ENCODE results near the gene MTG1. TPM values are rescaled to one million over a fixed set of nuclear protein-coding genes. Genes with fewer than 3 reads are reported as not detected.

Gene MTG1, protein sequence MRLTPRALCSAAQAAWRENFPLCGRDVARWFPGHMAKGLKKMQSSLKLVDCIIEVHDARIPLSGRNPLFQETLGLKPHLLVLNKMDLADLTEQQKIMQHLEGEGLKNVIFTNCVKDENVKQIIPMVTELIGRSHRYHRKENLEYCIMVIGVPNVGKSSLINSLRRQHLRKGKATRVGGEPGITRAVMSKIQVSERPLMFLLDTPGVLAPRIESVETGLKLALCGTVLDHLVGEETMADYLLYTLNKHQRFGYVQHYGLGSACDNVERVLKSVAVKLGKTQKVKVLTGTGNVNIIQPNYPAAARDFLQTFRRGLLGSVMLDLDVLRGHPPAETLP
- polyA plus RNA-seq (2013, experiment 1 of 2; ENCODE audit: insufficient read length) = 32.5 TPM
- polyA plus RNA-seq (2013, experiment 2 of 2; ENCODE audit: insufficient read length) = 29.3 TPM

DNA sequence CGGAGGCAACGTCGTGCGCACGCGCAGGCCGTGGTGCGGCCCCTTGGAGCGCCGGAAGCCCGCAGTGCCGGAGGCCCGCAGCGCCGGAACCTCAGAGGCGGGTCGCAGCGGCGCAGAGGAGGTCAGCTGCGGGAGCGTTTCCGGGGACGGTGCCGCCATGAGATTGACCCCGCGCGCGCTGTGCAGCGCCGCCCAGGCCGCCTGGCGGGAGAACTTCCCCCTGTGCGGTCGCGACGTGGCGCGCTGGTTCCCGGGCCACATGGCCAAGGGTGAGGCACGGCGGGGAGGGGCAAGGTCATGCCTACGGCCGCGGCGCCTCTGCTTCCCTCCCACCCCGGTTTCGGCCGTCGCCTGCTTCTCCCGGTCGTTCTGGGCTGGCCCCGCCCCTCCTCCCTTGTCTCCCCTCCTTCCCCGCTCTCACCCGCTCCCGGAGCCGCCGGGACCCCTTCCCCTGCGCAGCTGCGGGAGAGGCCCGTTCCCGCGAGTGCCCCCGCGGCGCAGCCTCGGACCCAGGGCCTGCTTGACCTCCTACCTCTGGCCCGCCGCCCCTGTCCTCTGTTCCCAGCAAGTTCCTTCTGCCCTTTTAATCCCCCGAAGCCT is at the start of gene MTG1:
MTG1 (plus strand) TSS at position 94 of the 600 bp plus-strand sequence; CDS start at position 158, 64 bp downstream.
- peak; percentile 93 for DNase-seq

DNA sequence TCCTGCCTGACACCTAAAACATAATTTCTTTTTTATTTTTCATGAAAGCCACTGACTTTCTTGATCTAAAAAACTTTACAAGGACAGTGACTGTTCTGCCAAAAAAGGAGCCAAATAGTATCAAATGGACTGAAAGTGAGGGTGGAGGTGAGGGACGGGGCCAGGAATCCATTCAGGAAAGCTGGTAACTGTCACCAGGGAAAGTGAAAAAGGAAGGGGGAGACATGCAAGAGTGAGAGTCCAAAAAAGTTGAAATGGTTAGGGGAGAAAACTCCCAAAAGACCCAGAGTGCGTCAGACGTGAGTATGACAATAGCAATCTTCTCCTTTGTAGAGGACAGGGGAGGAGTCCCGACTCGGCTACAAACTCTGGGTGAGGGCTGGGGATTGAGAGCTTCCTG is 49.7 kb upstream of the MTG1 start:
- DNase-seq = no peak

- DNase-seq = no peak
Measured at GRCh38 chr10:133346413-133346812, 47.5 kb upstream of the MTG1 start.

DNA sequence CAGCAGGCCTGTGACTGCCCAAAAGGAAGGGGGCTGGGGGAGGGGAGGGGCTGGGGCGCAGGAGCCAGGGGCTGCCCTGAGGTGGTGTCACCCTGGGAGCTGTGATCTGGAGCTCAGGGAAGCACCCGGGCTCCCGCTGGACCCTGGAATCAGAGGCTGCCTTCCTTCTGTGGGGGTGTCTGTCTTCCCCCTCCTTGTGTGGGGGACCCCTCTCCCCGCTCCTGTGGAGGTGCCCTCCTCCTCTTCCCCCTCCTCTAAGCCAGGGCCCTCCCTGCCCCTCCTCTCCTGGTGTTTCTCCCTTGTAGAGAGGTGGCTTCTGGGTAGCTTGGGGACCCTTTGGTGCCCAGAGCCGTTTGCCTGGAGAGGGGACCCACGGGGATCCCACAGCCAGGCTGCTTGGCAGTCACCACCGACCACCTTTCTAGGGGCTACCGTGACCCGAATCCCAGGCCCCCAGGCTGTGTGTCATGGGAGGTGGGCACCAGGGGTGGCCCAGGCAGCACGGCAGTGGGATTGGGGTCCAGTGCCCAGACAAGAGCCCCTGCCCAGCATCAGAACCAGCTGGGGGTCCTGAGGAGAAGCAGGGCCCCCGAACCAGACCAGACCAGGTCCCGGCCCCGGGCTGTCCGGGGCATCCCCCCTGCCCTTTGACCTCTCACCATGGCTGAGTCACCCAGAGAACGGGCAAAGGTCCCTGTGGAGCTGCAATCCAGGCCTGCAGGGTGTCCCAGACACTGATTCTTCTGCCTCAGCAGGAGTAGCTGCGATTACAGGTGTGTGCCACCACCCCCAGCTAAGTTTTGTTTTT is 46.0 kb upstream of the MTG1 start:
- DNase-seq = no peak

DNA sequence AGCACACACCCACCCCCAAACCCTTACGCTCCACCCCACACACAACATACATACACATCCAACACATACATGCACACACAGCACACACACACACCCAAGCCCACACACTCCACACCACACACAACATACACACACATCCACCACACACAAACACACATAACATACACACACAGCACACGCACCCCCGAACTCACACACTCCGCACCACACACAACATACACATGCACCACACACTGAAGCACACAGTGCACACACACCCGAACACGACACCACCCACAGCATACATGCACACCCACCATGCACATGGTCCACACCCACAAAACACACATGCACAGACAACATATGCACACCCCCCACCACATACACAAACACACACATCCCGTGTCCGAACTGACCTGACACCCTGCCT is 44.8 kb upstream of the MTG1 start:
- DNase-seq = no peak

- DNase-seq = no peak
Measured at GRCh38 chr10:133349577-133350011, 44.4 kb upstream of the MTG1 start.

GRCh38 chr10:133350283-133350949 is 43.5 kb upstream of the MTG1 start:
- DNase-seq = no peak

GRCh38 chr10:133350950-133351329 is 43.0 kb upstream of the MTG1 start:
- DNase-seq = no peak

GRCh38 chr10:133351408-133352318 is 42.3 kb upstream of the MTG1 start:
- no peak for DNase-seq

GRCh38 chr10:133353202-133353959 is 40.6 kb upstream of the MTG1 start:
- no peak for DNase-seq

DNA sequence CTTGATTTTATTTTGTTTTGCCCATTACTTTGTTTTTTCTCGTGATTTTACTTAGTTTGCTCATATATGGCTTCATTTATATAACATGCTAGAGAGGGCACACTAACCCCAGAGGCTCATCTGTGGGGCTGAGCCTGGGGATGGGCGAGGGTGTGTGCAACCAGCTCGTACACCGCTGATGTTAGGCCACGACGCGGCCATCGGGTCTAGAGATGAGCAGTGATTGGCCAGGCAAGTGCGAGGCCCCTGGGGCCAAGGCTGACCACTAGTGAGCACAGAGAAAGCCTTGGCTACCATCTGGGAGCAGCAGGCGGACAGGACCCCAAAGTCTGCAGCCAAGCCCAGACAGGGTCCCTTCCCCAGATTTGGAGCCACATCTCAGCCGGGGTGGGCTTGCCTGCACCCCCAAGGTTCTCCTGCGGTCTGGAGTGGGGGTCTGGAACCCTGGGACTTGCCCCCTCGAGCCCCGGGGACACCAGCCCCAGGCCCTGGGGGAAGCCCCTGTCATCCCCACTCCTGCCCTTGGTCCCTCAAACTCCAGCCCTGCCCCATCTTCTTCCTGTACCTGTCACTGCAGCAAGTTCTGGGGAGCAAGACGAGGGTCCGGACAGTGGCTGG is 39.9 kb upstream of the MTG1 start:
- DNase-seq = no peak

DNA sequence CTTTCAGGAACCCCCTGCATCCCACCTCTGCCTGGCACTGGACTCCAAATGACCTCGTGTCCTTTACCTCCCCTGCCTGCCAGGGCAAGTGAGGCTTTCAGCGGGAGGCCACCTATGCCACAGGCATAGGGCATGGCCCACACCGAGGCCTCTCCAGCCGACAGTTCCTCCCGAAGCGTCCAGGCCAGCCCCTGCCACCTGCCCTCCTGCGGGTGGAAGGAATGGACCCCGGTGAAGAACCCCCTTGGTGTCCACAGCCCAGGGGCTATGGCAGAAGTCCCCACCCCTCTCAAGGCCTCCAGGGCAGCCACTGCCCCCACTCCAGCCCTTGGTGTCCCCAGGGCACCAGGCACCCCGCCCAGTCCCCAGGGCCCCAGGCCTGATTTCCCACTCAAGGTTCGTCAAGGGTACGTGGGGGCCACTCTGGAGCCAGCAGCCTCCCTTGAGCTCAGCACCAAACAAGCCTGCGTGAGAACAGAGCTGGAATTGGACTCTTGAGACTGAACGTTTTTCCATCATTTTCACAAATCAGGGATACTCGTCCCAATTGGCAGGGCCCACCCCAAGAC is 39.2 kb upstream of the MTG1 start:
- no peak for DNase-seq

GRCh38 chr10:133355266-133355665 is 38.7 kb upstream of the MTG1 start:
- DNase-seq = no peak

DNA sequence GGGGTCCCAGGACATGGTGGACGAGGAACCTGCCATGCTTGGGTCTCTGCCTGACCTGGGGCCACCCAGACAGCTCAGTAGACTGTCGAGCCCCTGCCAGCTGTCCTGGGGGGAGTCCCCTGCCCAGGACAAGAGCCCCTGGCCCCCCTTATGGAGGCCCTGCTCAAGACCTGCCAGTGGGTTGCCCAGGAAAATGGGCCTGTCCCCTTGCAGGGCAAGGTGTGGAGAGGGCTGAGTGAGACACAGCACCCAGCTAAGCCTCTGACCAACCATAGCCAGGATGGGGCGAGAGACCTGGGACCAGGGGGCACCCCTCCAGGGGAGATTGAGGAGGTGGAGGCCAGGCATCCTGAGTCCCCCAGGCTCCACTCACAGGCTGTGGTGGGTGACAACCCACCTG is 38.0 kb upstream of the MTG1 start:
- no peak for DNase-seq

DNA sequence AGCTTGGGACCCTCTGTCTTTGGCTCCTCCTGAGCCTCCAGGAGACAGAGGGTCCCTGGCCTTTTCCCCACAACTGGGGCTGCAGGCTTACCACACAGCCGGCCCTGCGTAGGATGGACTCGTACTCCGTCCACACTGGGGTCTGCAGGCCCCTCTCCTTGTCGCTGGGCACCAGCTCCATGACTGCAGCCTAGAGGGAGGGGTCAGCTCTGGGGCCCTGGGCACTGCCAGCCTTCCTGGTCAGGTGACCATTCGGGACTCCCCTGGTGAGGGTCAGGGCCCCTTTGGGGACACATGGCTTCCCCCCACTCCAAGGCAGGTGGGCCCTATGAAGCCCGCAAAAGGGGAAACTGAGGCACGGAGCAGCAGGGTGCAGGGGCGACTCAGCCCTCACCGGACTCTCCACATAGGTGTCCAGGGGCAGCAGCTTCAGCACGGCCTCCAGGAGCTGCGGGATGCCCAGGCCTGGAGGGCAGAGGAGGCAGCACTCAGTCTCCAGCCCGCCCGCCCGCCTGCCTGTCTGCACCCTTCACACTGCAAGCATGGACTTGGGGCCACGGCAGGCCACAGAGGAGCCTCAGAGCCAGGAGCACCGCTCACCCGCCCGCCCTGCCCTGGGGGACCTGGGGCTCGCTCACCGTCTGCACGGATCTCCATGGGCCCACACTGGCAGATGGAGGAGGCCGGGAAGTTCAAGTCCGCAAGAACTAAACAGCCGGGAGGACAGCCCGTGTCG is 37.2 kb upstream of the MTG1 start:
- no peak for DNase-seq

GRCh38 chr10:133357285-133358161 is 36.4 kb upstream of the MTG1 start, which contains the start of gene FUOM:
FUOM (minus strand) TSS chr10:133358019; CDS start chr10:133358007, 12 bp downstream.
- peak; percentile 72 for DNase-seq

DNA sequence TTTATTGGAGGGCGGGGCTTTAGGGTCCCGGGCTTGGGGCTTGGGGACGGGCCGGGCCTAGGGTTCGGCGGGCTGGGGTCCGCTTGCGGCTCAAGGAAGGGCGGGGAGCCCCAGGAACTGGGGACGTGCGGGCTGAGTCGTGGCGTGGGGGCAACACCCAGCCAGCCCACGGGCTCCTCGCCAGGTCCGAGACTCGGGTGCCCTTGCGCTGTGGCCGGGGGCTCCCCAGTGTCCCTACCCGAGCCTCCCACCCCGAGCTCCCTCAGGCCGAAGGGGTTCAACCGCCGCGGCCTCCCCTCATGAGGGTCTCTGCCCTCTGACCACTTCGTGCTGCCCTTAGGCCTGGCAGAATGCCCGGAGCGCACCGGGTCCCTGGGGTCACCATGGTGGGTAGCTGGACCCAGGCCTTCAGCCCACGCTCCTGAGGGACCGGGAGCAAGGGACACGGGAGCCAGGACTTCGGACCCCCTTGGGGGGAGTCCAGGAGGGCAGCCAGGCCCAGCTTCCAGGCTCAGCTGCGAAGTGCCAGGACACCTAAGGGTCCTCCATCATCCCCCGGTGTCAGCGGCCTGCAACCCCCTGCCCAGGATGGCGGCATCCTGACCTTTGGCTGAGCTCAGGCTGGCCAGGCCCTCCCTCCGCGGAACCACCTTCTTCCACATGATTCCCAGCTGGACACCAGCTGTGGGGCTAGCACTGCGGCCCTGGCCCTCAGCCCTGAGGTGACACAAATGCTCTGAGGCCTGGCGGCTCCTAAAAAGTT is 35.6 kb upstream of the MTG1 start:
- DNase-seq = no peak

Measured in fibroblast of skin of scalp (primary cell).